T47D (cell line): Measurements from ENCODE around the gene PDK4.

Experiments
- DNase-seq, 2 experiments: peaks; one replicate each; pipeline versions ENCODE4 v3.0.0 to v3.0.0-alpha.2; 2011 to 2012; ENCODE audit warnings: low read depth in 1 of 2, low spot score in 1 of 2
- JUND ChIP-seq: IDR thresholded peaks from 2 replicates; pipeline ENCODE4 v1.6.1; 2012; ENCODE audit warnings: low read depth
- in situ Hi-C: cut with HindIII; loops from 2 replicates; pipeline ENCODE4 v1.10.0; 2016; ENCODE audit warnings: low sequenced_read_pairs, low pct_unique_long_range_greater_than_20kb

PDK4 gene

GRCh38 chr7:95595746-95596197 lies 544 bp downstream of the PDK4 start:
- no peak for TF ChIP-seq JUND
- in situ Hi-C loops: no loop called here
- DNase-seq: peak in 1 of 2 experiments; percentile 16

GRCh38 chr7:95594185-95594584 lies 2.1 kb downstream of the PDK4 start:
- TF ChIP-seq JUND: no peak
- in situ Hi-C loops: no loop called here
- no peak for DNase-seq

GRCh38 chr7:95593343-95593742 lies 3.0 kb downstream of the PDK4 start:
- TF ChIP-seq JUND: no peak
- in situ Hi-C loops: no loop called here
- no peak for DNase-seq

GRCh38 chr7:95592570-95592969 lies 3.7 kb downstream of the PDK4 start:
- TF ChIP-seq JUND: no peak
- in situ Hi-C loops: no loop called here
- no peak for DNase-seq

- in situ Hi-C loops: no loop called here
- TF ChIP-seq JUND: no peak
Observed at GRCh38 chr7:95590387-95591248, 5.7 kb downstream of the PDK4 start.

GRCh38 chr7:95589766-95590165 lies 6.5 kb downstream of the PDK4 start:
- DNase-seq: no peak
- no peak for TF ChIP-seq JUND
- in situ Hi-C loops: no loop called here

More at GRCh38 chr7:95590387-95591248, 5.7 kb downstream of the PDK4 start:
- no peak for DNase-seq

GRCh38 chr7:95589031-95589430 lies 7.3 kb downstream of the PDK4 start:
- in situ Hi-C loops: no loop called here
- no peak for DNase-seq
- TF ChIP-seq JUND: no peak

- DNase-seq: no peak
- no peak for TF ChIP-seq JUND
- in situ Hi-C loops: no loop called here
Observed at GRCh38 chr7:95586951-95587301, 9.4 kb downstream of the PDK4 start.

- TF ChIP-seq JUND: no peak
- no peak for DNase-seq
- in situ Hi-C loops: no loop called here
Observed at GRCh38 chr7:95585426-95585789, 10.9 kb downstream of the PDK4 start.

- in situ Hi-C loops: no loop called here
- TF ChIP-seq JUND: no peak
- no peak for DNase-seq
Observed at GRCh38 chr7:95584769-95585425, 11.4 kb downstream of the PDK4 start.

GRCh38 chr7:95583834-95584621 lies 12.3 kb downstream of the PDK4 start:
- in situ Hi-C loops: no loop called here
- TF ChIP-seq JUND: no peak
- no peak for DNase-seq

- in situ Hi-C loops: no loop called here
- no peak for TF ChIP-seq JUND
- DNase-seq: no peak
Observed at GRCh38 chr7:95582578-95583293, 13.6 kb downstream of the PDK4 start.
